ENCODE measurements around the gene NUTF2.
A peak's percentile ranks its signal among the peaks of the same experiment; 100 is the strongest.

NUTF2 gene

GRCh38 chr16:67846320-67847063 lies at the start of gene NUTF2 (continued):
- TF ChIP-seq, protein P1, sequence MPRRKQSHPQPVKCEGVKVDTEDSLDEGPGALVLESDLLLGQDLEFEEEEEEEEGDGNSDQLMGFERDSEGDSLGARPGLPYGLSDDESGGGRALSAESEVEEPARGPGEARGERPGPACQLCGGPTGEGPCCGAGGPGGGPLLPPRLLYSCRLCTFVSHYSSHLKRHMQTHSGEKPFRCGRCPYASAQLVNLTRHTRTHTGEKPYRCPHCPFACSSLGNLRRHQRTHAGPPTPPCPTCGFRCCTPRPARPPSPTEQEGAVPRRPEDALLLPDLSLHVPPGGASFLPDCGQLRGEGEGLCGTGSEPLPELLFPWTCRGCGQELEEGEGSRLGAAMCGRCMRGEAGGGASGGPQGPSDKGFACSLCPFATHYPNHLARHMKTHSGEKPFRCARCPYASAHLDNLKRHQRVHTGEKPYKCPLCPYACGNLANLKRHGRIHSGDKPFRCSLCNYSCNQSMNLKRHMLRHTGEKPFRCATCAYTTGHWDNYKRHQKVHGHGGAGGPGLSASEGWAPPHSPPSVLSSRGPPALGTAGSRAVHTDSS (tag by site-specific recombination; IDR thresholded peaks at IDR 0.05), result no peak
- no peak for TF ChIP-seq ZNF548 (tag by site-specific recombination; IDR thresholded peaks at IDR 0.05)
- TF ChIP-seq KLF9 (tag by site-specific recombination; IDR thresholded peaks at IDR 0.05; ENCODE audit: low read depth), result peak; percentile 93
- no peak for TF ChIP-seq ZNF658 (tag by site-specific recombination; IDR thresholded peaks at IDR 0.05)
- TF ChIP-seq ZNF544 (tag by site-specific recombination; IDR thresholded peaks at IDR 0.05), result no peak
- no peak; the same call in 1 of the 2 replicates for TF ChIP-seq ZBTB21 (tag by site-specific recombination; IDR thresholded peaks at IDR 0.05)
- 0 out of 2 replicates have a peak, but pooled peaks have one; percentile 10 for TF ChIP-seq ZNF121 (tag by site-specific recombination; IDR thresholded peaks at IDR 0.05)

DNA sequence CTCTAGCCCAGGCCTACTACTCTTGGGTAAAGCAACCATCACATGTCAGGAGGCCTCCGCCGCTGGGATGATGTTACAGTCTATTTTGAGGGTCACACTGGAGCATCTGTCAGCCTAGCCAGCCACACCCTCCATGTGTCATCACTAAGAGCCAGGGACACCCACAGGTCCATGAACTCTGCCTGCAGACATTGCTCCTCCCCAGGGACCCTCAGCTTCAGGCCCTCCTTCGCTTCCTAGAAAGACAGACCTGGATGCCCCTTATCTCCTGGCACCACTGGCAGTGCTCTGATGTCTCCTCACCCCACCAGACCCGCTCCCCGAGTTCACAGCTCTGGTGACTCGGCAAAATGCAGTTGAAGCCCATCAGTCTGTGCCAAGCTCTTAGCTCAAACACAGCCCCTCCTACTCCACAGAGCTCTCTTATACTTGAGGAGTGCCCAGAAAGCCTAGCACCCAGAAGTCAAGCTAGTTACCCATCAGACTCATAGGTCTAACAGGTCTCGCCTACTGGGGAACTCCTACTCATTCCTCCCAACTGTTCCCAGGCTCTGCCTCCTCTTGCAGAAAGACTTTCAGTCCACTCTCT lies 46.3 kb upstream of the NUTF2 start:
- ChIA-PET CTCF (interaction anchor here (0.5 to 1.2 kb wide), 6 partner anchors 14 to 473 kb away, joined by 3 to 5 read pairs (median 4); no protein-coding TSS in a partner anchor), POLR2A (interaction anchor here (1.5 kb wide), 1 partner anchor 82 kb away, joined by 5 read pairs; the partner anchor contains the start of gene GFOD2)
- no peak overlapping the region for H3K27ac ChIP-seq (ENCODE audit: extremely low read depth, low read depth, low read length)
- H3K4me3 ChIP-seq (ENCODE audit: low read depth, low read length), result no peak overlapping the region
- TF ChIP-seq ZIC2 (tag by site-specific recombination; IDR thresholded peaks at IDR 0.05) (no peak), ZNF830 (tag by site-specific recombination; IDR thresholded peaks at IDR 0.05; ENCODE audit: low read depth) (no peak), ZNF624 (tag by site-specific recombination; IDR thresholded peaks at IDR 0.05) (no peak), ZNF248 (tag by site-specific recombination; IDR thresholded peaks at IDR 0.05) (no peak), ZNF169 (tag by site-specific recombination; IDR thresholded peaks at IDR 0.05) (no peak), ZEB2 (tag by site-specific recombination; IDR thresholded peaks at IDR 0.05) (no peak), FEZF1 (tag by site-specific recombination; IDR thresholded peaks at IDR 0.05) (no peak), PRDM4 (tag by site-specific recombination; IDR thresholded peaks at IDR 0.05) (no peak), ZNF211 (tag by site-specific recombination; IDR thresholded peaks at IDR 0.05; ENCODE audit: low read depth) (no peak), ZNF26 (tag by site-specific recombination; IDR thresholded peaks at IDR 0.05) (no peak), SCRT1 (tag by site-specific recombination; IDR thresholded peaks at IDR 0.05; ENCODE audit: borderline replicate concordance) (no peak), ZBTB6 (tag by site-specific recombination; IDR thresholded peaks at IDR 0.05) (no peak)
- TF ChIP-seq, protein P2, sequence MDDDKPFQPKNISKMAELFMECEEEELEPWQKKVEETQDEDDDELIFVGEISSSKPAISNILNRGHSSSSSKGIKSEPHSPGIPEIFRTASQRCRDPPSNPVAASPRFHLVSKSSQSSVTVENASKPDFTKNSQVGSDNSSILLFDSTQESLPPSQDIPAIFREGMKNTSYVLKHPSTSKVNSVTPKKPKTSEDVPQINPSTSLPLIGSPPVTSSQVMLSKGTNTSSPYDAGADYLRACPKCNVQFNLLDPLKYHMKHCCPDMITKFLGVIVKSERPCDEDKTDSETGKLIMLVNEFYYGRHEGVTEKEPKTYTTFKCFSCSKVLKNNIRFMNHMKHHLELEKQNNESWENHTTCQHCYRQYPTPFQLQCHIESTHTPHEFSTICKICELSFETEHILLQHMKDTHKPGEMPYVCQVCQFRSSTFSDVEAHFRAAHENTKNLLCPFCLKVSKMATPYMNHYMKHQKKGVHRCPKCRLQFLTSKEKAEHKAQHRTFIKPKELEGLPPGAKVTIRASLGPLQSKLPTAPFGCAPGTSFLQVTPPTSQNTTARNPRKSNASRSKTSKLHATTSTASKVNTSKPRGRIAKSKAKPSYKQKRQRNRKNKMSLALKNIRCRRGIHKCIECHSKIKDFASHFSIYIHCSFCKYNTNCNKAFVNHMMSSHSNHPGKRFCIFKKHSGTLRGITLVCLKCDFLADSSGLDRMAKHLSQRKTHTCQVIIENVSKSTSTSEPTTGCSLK (tag by site-specific recombination; IDR thresholded peaks at IDR 0.05), result no peak
- peaks cover 4% of the 10 kb centered on the region for H3K4me1 ChIP-seq (ENCODE audit: control insufficient read depth, insufficient read depth, low read length)
- H3K36me3 ChIP-seq (ENCODE audit: control insufficient read depth in 2 of 2, insufficient read depth in 1 of 2, low read length in 2 of 2), result peaks cover 0 to 51% of the 10 kb centered on the region in 2 experiments; a peak in 2 of 3 replicates
- no peaks in the 10 kb centered on the region for H3K9me3 ChIP-seq (ENCODE audit: control insufficient read depth, insufficient read depth, low read depth, low read length)
